Medulla oblongata (tissue), 1 donor: ENCODE measurements around the gene PCID2.

ENCODE experiments used
- DNase-seq: peaks from one replicate; pipeline ENCODE4 v3.0.0-alpha.2; 2015; ENCODE audit errors: extremely low spot score

Gene PCID2

GRCh38 chr13:113219256-113219940 is 10.9 kb upstream of the PCID2 start:
- no peak for DNase-seq

- no peak for DNase-seq
Observed at GRCh38 chr13:113218586-113218985, 10.1 kb upstream of the PCID2 start.

- peak; percentile 60 for DNase-seq
Observed at GRCh38 chr13:113216254-113217048, 8.0 kb upstream of the PCID2 start.

- no peak for DNase-seq
Observed at GRCh38 chr13:113211774-113212173, 3.3 kb upstream of the PCID2 start.

- no peak for DNase-seq
Observed at GRCh38 chr13:113210833-113211232, 2.4 kb upstream of the PCID2 start.

GRCh38 chr13:113209759-113210421 is 1.4 kb upstream of the PCID2 start:
- peak; percentile 20 for DNase-seq

GRCh38 chr13:113209336-113209758 is 878 bp upstream of the PCID2 start, which contains the start of gene CUL4A:
Gene CUL4A, plus strand, starts transcription at chr13:113209613. Its CDS starts 15 bp downstream, at chr13:113209628.
- DNase-seq: peak; percentile 68

GRCh38 chr13:113207890-113208420 is 514 bp downstream of the PCID2 start:
- no peak for DNase-seq

GRCh38 chr13:113207460-113207859 is 1.0 kb downstream of the PCID2 start:
- no peak for DNase-seq

GRCh38 chr13:113205428-113205931 is 3.0 kb downstream of the PCID2 start:
- DNase-seq: no peak

GRCh38 chr13:113204378-113204734 is 4.1 kb downstream of the PCID2 start:
- DNase-seq: no peak

GRCh38 chr13:113203507-113204377 is 4.7 kb downstream of the PCID2 start:
- no peak for DNase-seq

GRCh38 chr13:113202912-113203311 is 5.6 kb downstream of the PCID2 start:
- DNase-seq: no peak

GRCh38 chr13:113201815-113202214 is 6.7 kb downstream of the PCID2 start:
- no peak for DNase-seq

GRCh38 chr13:113196970-113197737 is 11.3 kb downstream of the PCID2 start:
- DNase-seq: no peak

GRCh38 chr13:113195360-113195759 is 13.1 kb downstream of the PCID2 start:
- no peak for DNase-seq

- DNase-seq: no peak
Observed at GRCh38 chr13:113192902-113193301, 15.6 kb downstream of the PCID2 start.

- no peak for DNase-seq
Observed at GRCh38 chr13:113192279-113192678, 16.2 kb downstream of the PCID2 start.

GRCh38 chr13:113190181-113190580 is 18.3 kb downstream of the PCID2 start:
- no peak for DNase-seq
